H9 (cell line): ENCODE results near the gene FAM151A. TPM values are rescaled to one million over a fixed set of nuclear protein-coding genes. Genes with fewer than 3 reads are reported as not detected.

Experiments
- DNase-seq: peaks from one replicate; pipeline ENCODE4 v3.0.0-alpha.2; 2017
- H2AFZ ChIP-seq: one replicate; pipeline ENCODE4 v1.6.1; 2013; ENCODE audit warnings: mild to moderate bottlenecking, low read length, control low read depth, moderate library complexity
- H2AK5ac ChIP-seq: 2 replicates; pipeline ENCODE4 v1.6.1; 2013; ENCODE audit warnings: low read length, control low read depth, mixed read lengths; ENCODE audit not compliant: insufficient read length
- H2BK120ac ChIP-seq: one replicate; pipeline ENCODE4 v1.6.1; 2013; ENCODE audit warnings: low read depth, mild to moderate bottlenecking, low read length, control low read depth, inconsistent platforms; ENCODE audit not compliant: poor library complexity, severe bottlenecking
- H2BK12ac ChIP-seq: 2 replicates; pipeline ENCODE4 v1.6.1; 2013; ENCODE audit warnings: low read length, control low read depth, mixed read lengths, low read depth; ENCODE audit not compliant: insufficient read length
- H2BK15ac ChIP-seq: 2 replicates; pipeline ENCODE4 v1.6.1; 2013; ENCODE audit warnings: low read depth, low read length, control low read depth
- H2BK20ac ChIP-seq: one replicate; pipeline ENCODE4 v1.6.1; 2013; ENCODE audit warnings: low read depth, mild to moderate bottlenecking, low read length, control low read depth, inconsistent platforms; ENCODE audit not compliant: poor library complexity, severe bottlenecking
- H2BK5ac ChIP-seq: 2 replicates; pipeline ENCODE4 v1.6.1; 2013; ENCODE audit warnings: low read length, control low read depth, mixed read lengths; ENCODE audit not compliant: insufficient read length
- H3K14ac ChIP-seq: 2 replicates; pipeline ENCODE4 v1.6.1; 2013; ENCODE audit warnings: low read length, control low read depth; ENCODE audit not compliant: insufficient read depth
- H3K18ac ChIP-seq: 2 replicates; pipeline ENCODE4 v1.6.1; 2013; ENCODE audit warnings: low read depth, mild to moderate bottlenecking, mixed read lengths, low read length, control low read depth; ENCODE audit not compliant: insufficient read length
- H3K23ac ChIP-seq: 2 replicates; pipeline ENCODE4 v1.6.1; 2013; ENCODE audit warnings: low read length, control low read depth, mixed read lengths, low read depth; ENCODE audit not compliant: insufficient read length
- H3K23me2 ChIP-seq: 2 replicates; pipeline ENCODE4 v1.6.1; 2013; ENCODE audit warnings: low read depth, mild to moderate bottlenecking, mixed read lengths, low read length, control low read depth; ENCODE audit not compliant: insufficient read length, poor library complexity, severe bottlenecking
- H3K27ac ChIP-seq: 2 replicates; pipeline ENCODE4 v1.5.1; 2013; ENCODE audit warnings: low read length, control low read depth, mixed read lengths, low read depth; ENCODE audit not compliant: insufficient read length
- H3K27me3 ChIP-seq: 2 replicates; pipeline ENCODE4 v1.6.1; 2013; ENCODE audit warnings: low read length, control low read depth, inconsistent platforms; ENCODE audit not compliant: insufficient read depth
- H3K4ac ChIP-seq: 2 replicates; pipeline ENCODE4 v1.6.1; 2013; ENCODE audit warnings: low read depth, mild to moderate bottlenecking, control low read depth, inconsistent platforms, low read length, moderate library complexity
- H3K4me1 ChIP-seq: 2 replicates; pipeline ENCODE4 v1.6.1; 2013; ENCODE audit warnings: low read length, control low read depth, inconsistent platforms; ENCODE audit not compliant: insufficient read depth
- H3K4me2 ChIP-seq: 2 replicates; pipeline ENCODE4 v1.6.1; 2013; ENCODE audit warnings: low read length, control low read depth, mixed read lengths; ENCODE audit not compliant: insufficient read length, insufficient read depth
- H3K56ac ChIP-seq: 2 replicates; pipeline ENCODE4 v1.6.1; 2013; ENCODE audit warnings: low read depth, mild to moderate bottlenecking, mixed read lengths, low read length, control low read depth; ENCODE audit not compliant: insufficient read length
- H3K79me1 ChIP-seq: 2 replicates; pipeline ENCODE4 v1.6.1; 2013; ENCODE audit warnings: low read depth, mild to moderate bottlenecking, moderate library complexity, low read length, control low read depth, inconsistent platforms; ENCODE audit not compliant: insufficient read depth, poor library complexity, severe bottlenecking
- H3K79me2 ChIP-seq: 2 replicates; pipeline ENCODE4 v1.6.1; 2013; ENCODE audit warnings: low read length, control low read depth, inconsistent platforms; ENCODE audit not compliant: insufficient read depth
- H3K9ac ChIP-seq: 2 replicates; pipeline ENCODE4 v1.6.1; 2013; ENCODE audit warnings: low read length, control low read depth, mixed read lengths; ENCODE audit not compliant: insufficient read length; ENCODE audit errors: extremely low read depth
- H3K9me3 ChIP-seq: one replicate; pipeline ENCODE4 v1.6.1; 2013; ENCODE audit warnings: low read depth, low read length, inconsistent platforms; ENCODE audit not compliant: control insufficient read depth
- H3T11ph ChIP-seq: one replicate; pipeline ENCODE4 v1.6.1; 2013; ENCODE audit warnings: mild to moderate bottlenecking, low read length, control low read depth, inconsistent platforms
- H4K20me1 ChIP-seq: one replicate; pipeline ENCODE4 v1.6.1; 2013; ENCODE audit not compliant: control insufficient read depth, insufficient read length, insufficient read depth
- H4K5ac ChIP-seq: 2 replicates; pipeline ENCODE4 v1.6.1; 2013; ENCODE audit warnings: low read depth, mild to moderate bottlenecking, mixed read lengths, low read length, control low read depth; ENCODE audit not compliant: insufficient read length
- H4K8ac ChIP-seq: replicated peaks from 2 replicates; pipeline ENCODE4 v1.6.1; 2013; ENCODE audit warnings: low read length, control low read depth, mixed read lengths, low read depth; ENCODE audit not compliant: insufficient read length
- H4K91ac ChIP-seq: 2 replicates; pipeline ENCODE4 v1.6.1; 2013; ENCODE audit warnings: low read depth, mild to moderate bottlenecking, moderate library complexity, mixed read lengths, low read length, control low read depth; ENCODE audit not compliant: insufficient read length
- H3K27ac Mint-ChIP-seq, 3 experiments: 2 replicates in 2 of 3; 3 replicates in 1 of 3; pipeline ENCODE4 v1.8.0; 2020 to 2021; ENCODE audit warnings: mixed read lengths in 3 of 3, mild to moderate bottlenecking in 1 of 3, moderate library complexity in 1 of 3
- H3K27me3 Mint-ChIP-seq: 2 replicates; pipeline ENCODE4 v1.8.0; 2021; ENCODE audit warnings: low read depth, mild to moderate bottlenecking, moderate library complexity, mixed read lengths
- H3K36me3 Mint-ChIP-seq, 3 experiments: 2 replicates in 2 of 3; 3 replicates in 1 of 3; pipeline ENCODE4 v1.8.0; 2020 to 2021; ENCODE audit warnings: low read depth in 3 of 3, mixed read lengths in 3 of 3; ENCODE audit not compliant: insufficient read depth in 1 of 3
- H3K4me1 Mint-ChIP-seq, 2 experiments: 2 replicates each; pipeline ENCODE4 v1.8.0; 2020; ENCODE audit warnings: mixed read lengths in 2 of 2
- H3K4me3 Mint-ChIP-seq, 2 experiments: 2 replicates in 1 of 2; 3 replicates in 1 of 2; pipeline ENCODE4 v1.8.0; 2020 to 2021; ENCODE audit warnings: mild to moderate bottlenecking in 2 of 2, mixed read lengths in 2 of 2, moderate library complexity in 1 of 2
- H3K9me3 Mint-ChIP-seq, 2 experiments: 2 replicates in 1 of 2; 3 replicates in 1 of 2; pipeline ENCODE4 v1.8.0; 2020; ENCODE audit warnings: mild to moderate bottlenecking in 2 of 2, mixed read lengths in 2 of 2, moderate library complexity in 1 of 2
- CTCF ChIP-seq: fragments of 200-600 bp; sonication (generic); conservative IDR thresholded peaks from 3 replicates; pipeline ENCODE4 v1.8.0; 2021; ENCODE audit warnings: antibody characterized with exemption, mild to moderate bottlenecking
- WGBS: extraction: QIAGEN DNeasy Blood & Tissue Kit; methylation state at CpG from one replicate; pipeline ENCODE4 v1.1.7; 2013; ENCODE audit warnings: missing lambda C conversion rate, low lambda C conversion rate, mixed read lengths; ENCODE audit not compliant: insufficient read length; ENCODE audit errors: extremely low coverage; 5-methylcytosine and 5-hydroxymethylcytosine counted together
- total RNA-seq: library from RNA; stranded (reverse); gene quantifications from 2 replicates; pipeline ENCODE4 v1.2.1, GENCODE V29; 2021

The FAM151A gene
- total RNA-seq, 1 experiment from 2014 or later = not detected

GRCh38 chr1:54666333-54666732 is 43.0 kb upstream of the FAM151A start:
- Histone ChIP-seq H3K9ac (no peak overlapping the region), H2BK15ac (no peak overlapping the region), H3K4me2 (no peak overlapping the region), H2AK5ac (no peak overlapping the region), H3K14ac (no peak overlapping the region), H3K79me1 (no peaks in the 10 kb centered on the region), H2BK120ac (no peak overlapping the region), H3K23me2 (no peaks in the 10 kb centered on the region), H3K4ac (no peak overlapping the region), H2BK5ac (no peak overlapping the region), H4K8ac (no peak overlapping the region), H2BK12ac (no peak overlapping the region), H3K27ac (no peak overlapping the region), H3K27me3 (no peaks in the 10 kb centered on the region), H2BK20ac (no peak overlapping the region), H3K4me1 (no peaks in the 10 kb centered on the region), H4K91ac (no peak overlapping the region), H4K5ac (no peak overlapping the region), H4K20me1 (no peaks in the 10 kb centered on the region), H3K18ac (no peak overlapping the region), H2AFZ (no peak overlapping the region), H3K56ac (no peak overlapping the region), H3T11ph (no peak overlapping the region), H3K23ac (no peak overlapping the region), H3K9me3 (no peaks in the 10 kb centered on the region), H3K79me2 (no peaks in the 10 kb centered on the region)
- TF ChIP-seq CTCF = no peak
- no peak overlapping the region for H3K27ac Mint-ChIP-seq
- no peak for DNase-seq
- no peaks in the 10 kb centered on the region; a peak in 1 of 4 replicates for H3K4me1 Mint-ChIP-seq
- H3K36me3 Mint-ChIP-seq = no peaks in the 10 kb centered on the region
- no peaks in the 10 kb centered on the region for H3K9me3 Mint-ChIP-seq
- H3K27me3 Mint-ChIP-seq = 0 out of 2 replicates have a peak, but pooled peaks cover 2% of the 10 kb centered on the region
- H3K4me3 Mint-ChIP-seq = no peak overlapping the region
- WGBS = no CpG with 5 or more reads among the region's 6 CpGs
